Tibial nerve (tissue), 4 donors: ENCODE measurements around the gene SH3YL1.

ENCODE experiments used
- CTCF ChIP-seq, 5 experiments: fragments of 200-600 bp in 3 of 5; fragments of 450-650 bp in 2 of 5; sonication (generic) in 3 of 5; IDR thresholded peaks; one replicate each; pipeline ENCODE4 v1.5.1; 2016 to 2019; ENCODE audit warnings: antibody characterized with exemption in 5 of 5, mild to moderate bottlenecking in 3 of 5, moderate library complexity in 2 of 5
- EP300 ChIP-seq, 2 donors: sonication (generic); formaldehyde crosslinking; IDR thresholded peaks; one replicate each; pipeline ENCODE4 v1.6.1; 2017; ENCODE audit warnings: antibody characterized with exemption in 2 of 2, mild to moderate bottlenecking in 1 of 2
- POLR2A ChIP-seq, 2 donors: fragments of 450-650 bp; IDR thresholded peaks; one replicate each; pipeline ENCODE4 v1.6.1; 2017; ENCODE audit warnings: antibody characterized with exemption in 2 of 2, mild to moderate bottlenecking in 2 of 2, moderate library complexity in 2 of 2

- TF ChIP-seq CTCF (IDR thresholded peaks at IDR 0.05) (no peak), EP300 (IDR thresholded peaks at IDR 0.05) (no peak), POLR2A (IDR thresholded peaks at IDR 0.05) (no peak)
Observed at GRCh38 chr2:295090-295489, 31.3 kb upstream of the SH3YL1 start.
